Kidney (tissue), 14 donors: ENCODE measurements around the gene MLN. TPM values are rescaled to one million over a fixed set of nuclear protein-coding genes. Genes with fewer than 3 reads are reported as not detected.

Experiments
- DNase-seq, 5 donors: peaks; one replicate each; pipeline ENCODE4 v3.0.0-alpha.2; 2013 to 2020
- FAIRE-seq: peaks from 2 replicates; lab custom pipeline; 2012; peaks lifted over from hg19 to GRCh38; lab: Jason Lieb, UNC
- H3K27ac ChIP-seq, 2 donors: one replicate each; pipeline ENCODE4 v1.7.0; 2013; ENCODE audit warnings: low read depth in 2 of 2, low read length in 2 of 2, inconsistent platforms in 1 of 2
- H3K27me3 ChIP-seq: one replicate; pipeline ENCODE4 v1.7.1; 2013; ENCODE audit warnings: low read length, inconsistent platforms; ENCODE audit not compliant: control insufficient read depth, insufficient read depth
- H3K36me3 ChIP-seq, 3 donors: one replicate each; pipeline versions ENCODE4 v1.7.0 to v1.7.1; 2013; ENCODE audit warnings: low read length in 3 of 3, control low read depth in 1 of 3, inconsistent platforms in 1 of 3; ENCODE audit not compliant: insufficient read depth in 3 of 3, control insufficient read depth in 2 of 3
- H3K4me1 ChIP-seq, 3 donors: one replicate each; pipeline versions ENCODE4 v1.7.0 to v1.7.1; 2013; ENCODE audit warnings: low read length in 3 of 3, inconsistent platforms in 1 of 3, low read depth in 1 of 3; ENCODE audit not compliant: control insufficient read depth in 2 of 3, insufficient read depth in 2 of 3
- H3K4me3 ChIP-seq, 3 donors: one replicate each; pipeline versions ENCODE4 v1.7.0 to v1.8.1; 2013; ENCODE audit warnings: low read length in 3 of 3, control low read depth in 1 of 3, inconsistent platforms in 1 of 3
- H3K9ac ChIP-seq, 3 donors: one replicate each; pipeline versions ENCODE4 v1.7.0 to v1.7.1; 2013; ENCODE audit warnings: low read length in 3 of 3, control low read depth in 1 of 3, inconsistent platforms in 1 of 3
- H3K9me3 ChIP-seq, 3 donors: one replicate each; pipeline versions ENCODE4 v1.7.0 to v1.7.1; 2013; ENCODE audit warnings: low read length in 3 of 3, control low read depth in 1 of 3, inconsistent platforms in 1 of 3; ENCODE audit not compliant: control insufficient read depth in 2 of 3, insufficient read depth in 1 of 3
- CTCF ChIP-seq: IDR thresholded peaks from 3 replicates; pipeline ENCODE4 v1.5.1; 2012; ENCODE audit warnings: mild to moderate bottlenecking, moderate library complexity, borderline replicate concordance; ENCODE audit not compliant: insufficient read depth; ENCODE audit errors: extremely low read depth
- intact Hi-C: fragments of 100-400 bp; cut with DNase I; formaldehyde crosslinking; loops from one replicate; pipeline ENCODE4 v1.11.1; 2022
- polyA plus RNA-seq: library from polyadenylated mRNA; stranded (reverse); fragments of 350-450 nt; fragmentation: Illumina TruSeq; extraction: RNeasy Lipid Tissue Mini Kit (QIAGEN cat#74804); gene quantifications from one replicate; pipeline ENCODE4 v1.2.3, GENCODE V29; 2014; ENCODE audit warnings: low read depth, low replicate concordance; ENCODE audit not compliant: insufficient read depth
- total RNA-seq: library from RNA; stranded (reverse); fragmentation: NEBNext Ultra II Directional; extraction: Animal tissue kit (Norgen Biotek cat#: 25700); gene quantifications from one replicate; pipeline ENCODE4 v1.2.1, GENCODE V29; 2021
- donor health status: control.
- donor health status: control.
- donor health status: control.
- donor health status: control.
- donor health status: control.
- donor health status: DM: yes; HTN: yes; CAD: no.
- donor health status: Normal renal cell carcinoma (clear cell type).

MLN gene
- total and polyA plus RNA-seq, 2 donors from 2014 or later, result not detected

- no peak overlapping the region for H3K9ac ChIP-seq
- H3K27ac ChIP-seq, result no peak overlapping the region
Observed at GRCh38 chr6:33838983-33839382, 35.2 kb upstream of the MLN start.

GRCh38 chr6:33837971-33838665 lies 34.3 kb upstream of the MLN start:
- DNase-seq (peak in 4 of 5 donors; percentile 66 to 84 (median 78)), FAIRE-seq (no peak)
- intact Hi-C loops, result no loop called here
- no peak overlapping the region for H3K27ac ChIP-seq
- no peak overlapping the region for H3K9ac ChIP-seq
- TF ChIP-seq CTCF, result no peak
- H3K4me1 ChIP-seq, result peaks cover 4 to 16% (median 13%) of the 10 kb centered on the region in 3 donors
- no peaks in the 10 kb centered on the region for H3K9me3 ChIP-seq
- no peak overlapping the region for H3K4me3 ChIP-seq
- H3K27me3 ChIP-seq, result no peaks in the 10 kb centered on the region
- no peaks in the 10 kb centered on the region for H3K36me3 ChIP-seq

More at GRCh38 chr6:33838983-33839382, 35.2 kb upstream of the MLN start:
- Histone ChIP-seq H3K9me3 (no peaks in the 10 kb centered on the region), H3K27me3 (no peaks in the 10 kb centered on the region), H3K4me1 (peaks cover 4 to 16% (median 13%) of the 10 kb centered on the region in 3 donors), H3K4me3 (no peak overlapping the region), H3K36me3 (no peaks in the 10 kb centered on the region)
- TF ChIP-seq CTCF, result no peak
- no peak for DNase-seq
- FAIRE-seq, result no peak
- intact Hi-C loops, result no loop called here

- TF ChIP-seq CTCF, result no peak
- intact Hi-C loops, result no loop called here
Observed at GRCh38 chr6:33836806-33837469, 33.1 kb upstream of the MLN start.

More at GRCh38 chr6:33836806-33837469, 33.1 kb upstream of the MLN start:
- no peak for DNase-seq
- Histone ChIP-seq H3K4me3 (no peak overlapping the region), H3K4me1 (peaks cover 4 to 16% (median 13%) of the 10 kb centered on the region in 3 donors), H3K36me3 (no peaks in the 10 kb centered on the region), H3K9ac (no peak overlapping the region), H3K27me3 (no peaks in the 10 kb centered on the region), H3K9me3 (no peaks in the 10 kb centered on the region), H3K27ac (no peak overlapping the region)
- FAIRE-seq, result no peak
